Measurements from ENCODE around the gene LEAP2. TPM values are rescaled to one million over a fixed set of nuclear protein-coding genes. Genes with fewer than 3 reads are reported as not detected.
"Not testable (repeated sequence)": the region's sequence is repeated elsewhere in the genome, so short reads cannot be mapped to it uniquely, and the experiment has no call there.

LEAP2 gene
- total RNA-seq, 2 experiments from 2014 or later: 2.5 to 3.1 TPM

DNA sequence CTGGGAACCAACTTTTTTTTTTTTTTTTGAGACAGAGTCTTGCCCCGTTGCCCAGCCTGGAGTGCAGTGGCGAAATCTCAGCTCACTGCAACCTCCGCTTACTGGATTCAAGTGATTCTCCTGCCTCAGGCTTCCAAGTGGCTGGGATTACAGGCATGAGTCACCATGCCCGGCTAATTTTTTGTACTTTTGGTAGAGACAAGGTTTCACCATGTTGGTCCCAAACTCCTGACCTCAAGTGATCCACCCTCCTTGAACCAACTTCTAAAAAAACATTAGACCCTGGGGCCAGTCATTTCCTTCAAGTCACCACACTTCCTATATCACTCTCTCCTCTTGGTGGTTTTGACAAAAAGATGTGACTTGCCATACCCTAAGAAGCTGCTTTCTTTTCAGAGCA lies 32.2 kb upstream of the LEAP2 start:
- no peaks in the 10 kb centered on the region for H3K36me3 Mint-ChIP-seq (ENCODE audit: low read depth)
- no peak overlapping the region for H3K27ac Mint-ChIP-seq
- DNase-seq: no peak
- no peaks in the 10 kb centered on the region for H3K27me3 Mint-ChIP-seq
- intact Hi-C loops (cut with DNase I, micrococcal nuclease): no loop called here
- H3K9me3 Mint-ChIP-seq (ENCODE audit: low read depth): no peaks in the 10 kb centered on the region
- ChIA-PET POLR2A (no interaction called here), CTCF (no interaction called here)
- H3K4me3 Mint-ChIP-seq: no peak overlapping the region
- ATAC-seq: peak; percentile 30
- H3K4me1 Mint-ChIP-seq: no peaks in the 10 kb centered on the region

DNA sequence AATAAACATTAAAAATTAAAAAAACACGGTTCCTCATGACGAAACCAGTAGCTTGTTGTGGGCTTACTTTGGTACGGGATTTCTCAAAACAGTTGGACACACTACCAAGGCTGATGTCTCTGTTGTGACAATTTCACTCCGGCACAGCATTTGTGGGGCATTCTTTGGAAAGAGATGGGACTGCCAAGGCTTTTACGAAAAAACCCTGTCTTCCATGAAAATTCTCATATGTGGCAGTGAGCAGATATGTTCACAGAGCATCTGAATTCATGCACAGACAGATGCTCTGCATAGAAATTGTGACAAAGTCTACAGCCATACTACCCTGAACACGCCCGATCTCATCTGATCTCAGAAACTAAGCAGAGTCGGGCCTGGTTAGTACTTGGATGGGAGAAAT lies 25.2 kb upstream of the LEAP2 start:
- Mint-ChIP-seq H3K4me1 (no peaks in the 10 kb centered on the region), H3K9me3 (ENCODE audit: low read depth) (no peaks in the 10 kb centered on the region), H3K27me3 (peaks cover 2% of the 10 kb centered on the region), H3K36me3 (ENCODE audit: low read depth) (no peaks in the 10 kb centered on the region), H3K4me3 (no peak overlapping the region), H3K27ac (no peak overlapping the region)
- intact Hi-C loops (cut with DNase I, micrococcal nuclease): no loop called here
- DNase-seq (no peak), ATAC-seq (no peak)
- POLR2A ChIA-PET: no interaction called here
- CTCF ChIA-PET: interaction anchor here (0.6 to 0.8 kb wide), 3 partner anchors 17 to 198 kb away, joined by 3 to 4 read pairs (median 3); no protein-coding TSS in a partner anchor

DNA sequence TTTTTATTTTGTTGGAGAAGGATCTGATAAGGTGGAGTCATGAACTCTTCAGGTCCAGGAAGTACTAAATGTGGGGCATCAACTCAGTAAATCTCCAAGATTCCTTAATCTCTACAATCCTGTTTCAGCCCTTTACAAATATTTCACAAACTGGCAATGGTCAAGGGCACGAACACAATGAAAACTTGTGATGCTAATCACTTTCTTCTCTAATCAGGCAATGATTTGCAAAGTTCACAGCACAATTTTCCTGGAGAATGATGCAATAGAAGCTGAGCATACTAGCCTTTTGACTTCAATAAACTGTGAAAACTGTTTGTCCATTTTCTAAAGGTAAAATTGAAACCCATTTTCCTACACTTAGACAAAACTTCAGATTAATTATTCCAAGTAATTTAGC lies 24.1 kb upstream of the LEAP2 start:
- H3K27ac Mint-ChIP-seq: no peak overlapping the region
- no peaks in the 10 kb centered on the region for H3K9me3 Mint-ChIP-seq (ENCODE audit: low read depth)
- POLR2A ChIA-PET: interaction anchor here (0.7 kb wide), 1 partner anchor 1209 kb away, joined by 3 read pairs; no protein-coding TSS in a partner anchor
- DNase-seq (no peak), ATAC-seq (no peak)
- H3K4me3 Mint-ChIP-seq: no peak overlapping the region
- intact Hi-C loops (cut with DNase I, micrococcal nuclease): no loop called here
- peaks cover 2% of the 10 kb centered on the region for H3K27me3 Mint-ChIP-seq
- no peaks in the 10 kb centered on the region for H3K36me3 Mint-ChIP-seq (ENCODE audit: low read depth)
- H3K4me1 Mint-ChIP-seq: no peaks in the 10 kb centered on the region
- CTCF ChIA-PET: interaction anchor here (0.8 kb wide), 1 partner anchor 18 kb away, joined by 3 read pairs; no protein-coding TSS in a partner anchor

DNA sequence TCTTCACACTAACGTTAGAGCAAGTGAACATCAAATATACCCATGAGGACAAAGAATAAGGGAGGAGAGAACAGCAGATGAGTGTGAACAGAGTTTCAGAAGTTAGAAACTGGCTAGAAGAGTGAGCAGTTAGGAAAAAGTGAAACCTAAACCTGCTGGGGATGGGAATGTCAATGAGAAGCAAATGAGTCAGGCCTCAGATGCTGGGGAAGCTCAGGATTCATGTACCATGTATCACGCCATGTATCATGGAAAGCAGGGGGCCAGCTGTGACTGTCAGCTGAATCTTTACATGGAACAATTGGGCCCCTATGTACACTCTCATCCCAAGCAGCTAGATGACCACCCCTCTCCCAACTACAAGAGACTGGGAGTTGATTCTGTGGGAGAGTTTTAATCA lies 23.4 kb upstream of the LEAP2 start:
- Mint-ChIP-seq H3K27ac (no peak overlapping the region), H3K27me3 (peaks cover 2% of the 10 kb centered on the region), H3K4me3 (no peak overlapping the region), H3K4me1 (no peaks in the 10 kb centered on the region), H3K9me3 (ENCODE audit: low read depth) (no peaks in the 10 kb centered on the region), H3K36me3 (ENCODE audit: low read depth) (no peaks in the 10 kb centered on the region)
- DNase-seq: no peak
- ChIA-PET CTCF (interaction anchor here (1.0 to 1.4 kb wide), 3 partner anchors 12 to 29 kb away, joined by 3 to 4 read pairs (median 3); no protein-coding TSS in a partner anchor), POLR2A (no interaction called here)
- intact Hi-C loops (cut with DNase I, micrococcal nuclease): no loop called here
- no peak for ATAC-seq

DNA sequence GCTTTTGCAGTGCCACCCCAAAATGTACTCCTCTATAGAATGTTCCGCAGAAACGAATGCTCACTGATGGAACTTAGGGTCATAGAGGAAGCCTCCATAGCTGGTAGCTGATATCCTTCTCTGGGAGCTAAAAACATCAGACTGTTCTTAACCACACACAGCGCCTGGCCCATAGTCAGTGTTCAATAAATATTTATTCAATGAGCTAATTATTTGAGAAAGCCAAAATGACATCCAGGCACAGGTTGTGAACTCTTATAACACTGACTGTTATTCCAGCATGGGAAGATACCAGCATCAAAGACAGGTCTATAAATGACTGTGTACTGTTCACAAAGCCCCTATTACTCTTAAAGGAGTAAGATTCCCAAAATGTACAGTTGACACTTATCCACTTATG lies 20.1 kb upstream of the LEAP2 start:
- Mint-ChIP-seq H3K36me3 (ENCODE audit: low read depth) (no peaks in the 10 kb centered on the region), H3K4me3 (no peak overlapping the region), H3K27me3 (peaks cover 4% of the 10 kb centered on the region), H3K4me1 (no peaks in the 10 kb centered on the region), H3K9me3 (ENCODE audit: low read depth) (no peaks in the 10 kb centered on the region), H3K27ac (no peak overlapping the region)
- ChIA-PET POLR2A (no interaction called here), CTCF (interaction anchor here (0.9 to 1.6 kb wide), 4 partner anchors 9 to 33 kb away, joined by 3 to 6 read pairs (median 4); no protein-coding TSS in a partner anchor)
- DNase-seq: no peak
- intact Hi-C loops (cut with DNase I, micrococcal nuclease): no loop called here
- no peak for ATAC-seq

DNA sequence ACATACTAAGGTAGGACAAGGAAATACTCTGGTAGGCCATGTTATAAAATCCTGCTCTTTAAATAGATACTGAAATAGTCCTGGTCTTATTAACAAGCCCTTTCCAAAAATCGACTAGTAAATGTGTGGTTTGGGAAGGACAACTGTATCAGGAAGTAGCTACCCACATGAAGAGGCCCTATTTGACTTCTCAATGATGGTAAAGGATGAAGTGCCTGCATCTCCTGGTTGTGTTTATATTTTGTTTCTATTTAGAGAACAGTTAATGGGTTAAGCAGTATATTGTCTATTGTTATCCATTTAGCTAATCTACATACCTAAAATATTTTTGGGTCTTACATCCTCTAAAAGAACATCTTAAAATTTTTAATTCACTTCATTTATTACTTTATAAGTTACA lies 19.7 kb upstream of the LEAP2 start:
- Mint-ChIP-seq H3K36me3 (ENCODE audit: low read depth) (no peaks in the 10 kb centered on the region), H3K27me3 (peaks cover 4% of the 10 kb centered on the region), H3K27ac (no peak overlapping the region), H3K9me3 (ENCODE audit: low read depth) (no peaks in the 10 kb centered on the region), H3K4me3 (no peak overlapping the region), H3K4me1 (no peaks in the 10 kb centered on the region)
- intact Hi-C loops (cut with DNase I, micrococcal nuclease): no loop called here
- ChIA-PET POLR2A (no interaction called here), CTCF (interaction anchor here (0.7 to 1.6 kb wide), 6 partner anchors 9 to 509 kb away, joined by 3 to 6 read pairs (median 4); no protein-coding TSS in a partner anchor)
- DNase-seq: no peak
- no peak for ATAC-seq

DNA sequence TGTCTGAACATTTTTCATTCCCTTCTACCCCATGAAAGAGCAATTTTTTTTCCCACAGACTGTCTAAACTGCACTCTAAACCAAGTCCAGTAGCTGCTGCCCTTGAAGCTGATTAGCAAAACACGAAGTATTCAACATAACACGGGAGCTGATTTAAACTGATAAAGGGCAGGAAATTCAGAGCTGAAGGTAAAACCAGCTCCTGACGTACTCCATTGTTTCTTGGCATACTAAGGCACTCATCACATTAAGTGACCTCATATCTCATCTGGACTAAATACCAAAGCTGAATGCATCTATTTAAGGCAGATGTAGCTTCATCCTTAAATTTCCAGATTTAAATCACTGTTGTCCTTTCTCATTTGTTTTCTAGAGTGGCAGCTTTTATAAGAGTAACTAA lies 19.2 kb upstream of the LEAP2 start:
- no peak for DNase-seq
- POLR2A ChIA-PET: no interaction called here

DNA sequence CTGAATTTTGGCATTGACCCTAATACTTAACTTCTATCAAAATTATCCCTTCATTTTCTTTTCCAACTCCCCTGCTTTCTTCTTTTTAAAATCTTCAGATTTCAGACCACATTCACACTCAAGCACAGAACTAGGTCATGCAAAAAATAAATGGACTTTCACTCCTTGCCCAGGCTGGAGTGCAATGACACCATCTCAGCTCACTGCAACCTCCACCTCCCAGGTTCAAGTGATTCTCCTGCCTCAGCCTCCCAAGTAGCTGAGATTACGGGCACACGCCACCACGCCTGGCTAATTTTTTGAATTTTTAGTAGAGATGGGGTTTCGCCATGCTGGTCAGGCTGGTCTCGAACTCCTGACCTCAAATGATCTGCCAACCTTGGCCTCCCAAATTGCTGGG lies 18.5 kb upstream of the LEAP2 start:
- ATAC-seq; H3K36me3 Mint-ChIP-seq (ENCODE audit: low read depth); H3K4me3 Mint-ChIP-seq; H3K27ac Mint-ChIP-seq; DNase-seq; H3K27me3 Mint-ChIP-seq; H3K4me1 Mint-ChIP-seq; POLR2A ChIA-PET; intact Hi-C loops (cut with DNase I, micrococcal nuclease); H3K9me3 Mint-ChIP-seq (ENCODE audit: low read depth): not testable (repeated sequence)
- CTCF ChIA-PET: interaction anchor here (0.6 to 1.6 kb wide), 5 partner anchors 9 to 354 kb away, joined by 3 to 6 read pairs (median 3); no protein-coding TSS in a partner anchor

More for the DNA sequence above, 19.2 kb upstream of the LEAP2 start:
- Mint-ChIP-seq H3K9me3 (ENCODE audit: low read depth) (no peaks in the 10 kb centered on the region), H3K27me3 (peaks cover 4% of the 10 kb centered on the region), H3K4me3 (no peak overlapping the region), H3K36me3 (ENCODE audit: low read depth) (no peaks in the 10 kb centered on the region), H3K27ac (no peak overlapping the region), H3K4me1 (no peaks in the 10 kb centered on the region)
- no peak for ATAC-seq
- intact Hi-C loops (cut with DNase I, micrococcal nuclease): no loop called here
- CTCF ChIA-PET: interaction anchor here (0.7 to 1.6 kb wide), 7 partner anchors 8 to 510 kb away, joined by 3 to 6 read pairs (median 3); no protein-coding TSS in a partner anchor

DNA sequence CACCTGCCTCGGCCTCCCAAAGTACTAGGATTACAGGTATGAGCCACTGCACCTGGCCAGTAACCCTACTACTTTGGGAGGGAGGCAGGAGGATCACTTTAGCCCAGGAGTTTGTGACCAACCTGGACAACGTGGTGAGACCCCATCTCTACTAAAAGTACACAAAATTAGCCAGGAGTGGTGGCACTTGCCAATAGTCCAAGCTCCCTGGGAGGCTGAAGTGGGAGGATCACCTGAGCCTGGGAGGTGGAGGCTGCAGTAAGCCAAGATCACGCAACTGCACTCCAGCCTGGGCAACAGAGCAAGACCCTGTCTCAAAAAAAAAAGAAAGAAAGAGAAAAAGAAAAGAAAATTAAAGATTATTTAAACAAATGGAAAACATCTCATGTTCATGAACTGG lies 17.5 kb upstream of the LEAP2 start:
- H3K4me3 Mint-ChIP-seq: no peak overlapping the region
- DNase-seq (no peak), ATAC-seq (no peak)
- peaks cover 2% of the 10 kb centered on the region for H3K27me3 Mint-ChIP-seq
- no peaks in the 10 kb centered on the region for H3K9me3 Mint-ChIP-seq (ENCODE audit: low read depth)
- ChIA-PET CTCF (no interaction called here), POLR2A (no interaction called here)
- H3K36me3 Mint-ChIP-seq (ENCODE audit: low read depth): no peaks in the 10 kb centered on the region
- no peak overlapping the region for H3K27ac Mint-ChIP-seq
- H3K4me1 Mint-ChIP-seq: peaks cover 2% of the 10 kb centered on the region
- intact Hi-C loops (cut with DNase I, micrococcal nuclease): no loop called here

DNA sequence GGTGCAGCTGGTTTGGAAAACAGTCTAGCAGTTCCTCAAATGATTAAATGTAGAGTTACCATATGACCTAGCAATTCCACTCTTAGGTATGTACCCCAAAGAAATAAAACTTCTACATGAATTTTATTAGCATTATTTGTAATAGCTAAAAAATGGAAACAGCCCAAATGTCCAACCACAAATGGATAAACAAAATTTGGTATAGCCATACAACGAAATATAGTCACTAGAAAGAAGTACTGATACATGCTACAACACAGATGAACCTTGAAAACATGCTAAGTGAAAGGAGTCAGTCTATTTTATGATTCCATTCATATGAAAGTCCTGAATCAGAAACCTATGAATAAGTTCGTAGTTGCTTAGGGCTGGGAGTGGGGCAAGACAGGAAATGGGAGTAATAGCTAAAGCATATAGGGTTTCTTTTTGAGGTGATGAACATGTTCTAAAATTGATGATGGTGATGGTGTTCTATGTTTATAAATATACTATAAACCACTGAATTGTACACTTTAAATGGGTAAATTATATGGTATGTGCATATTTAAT lies 13.5 kb upstream of the LEAP2 start:
- no peak for ATAC-seq

DNA sequence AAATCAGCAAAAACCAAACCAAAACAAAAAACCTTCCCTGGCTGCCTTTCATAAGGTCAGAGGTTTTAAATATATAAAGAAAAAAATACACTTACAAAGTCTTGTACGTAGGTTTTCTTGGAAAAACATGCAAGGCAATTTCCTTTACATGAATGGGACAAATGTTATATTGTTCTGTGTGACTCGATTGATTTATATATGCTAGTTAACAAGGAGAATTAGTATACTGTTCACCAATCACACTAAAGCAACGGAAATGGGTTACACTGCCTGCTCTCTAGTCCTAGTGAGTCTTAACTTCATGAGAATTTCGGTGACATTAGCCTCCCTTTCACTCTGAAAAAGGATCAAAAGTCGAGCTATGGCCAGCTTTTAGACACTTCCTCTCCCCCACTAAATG lies 12.7 kb upstream of the LEAP2 start:
- no peak for DNase-seq
- intact Hi-C loops (cut with DNase I, micrococcal nuclease): loop anchor here in 1 of 2 experiments (10.0 kb wide), 1 partner anchor 1226 kb away; the partner anchor contains the start of gene RAPGEF6
- POLR2A ChIA-PET: no interaction called here

More for the DNA sequence above, 13.5 kb upstream of the LEAP2 start:
- POLR2A ChIA-PET: no interaction called here
- Mint-ChIP-seq H3K4me3 (no peak overlapping the region), H3K36me3 (ENCODE audit: low read depth) (no peaks in the 10 kb centered on the region), H3K27me3 (peaks cover 2% of the 10 kb centered on the region), H3K27ac (no peak overlapping the region), H3K4me1 (peaks cover 2% of the 10 kb centered on the region), H3K9me3 (ENCODE audit: low read depth) (no peaks in the 10 kb centered on the region)
- CTCF ChIA-PET: interaction anchor here (0.8 to 1.3 kb wide), 2 partner anchors 9 to 334 kb away, joined by 3 read pairs; no protein-coding TSS in a partner anchor
- DNase-seq: no peak
- intact Hi-C loops (cut with DNase I, micrococcal nuclease): loop anchor here in 1 of 2 experiments (10.0 kb wide), 1 partner anchor 1225 kb away; the partner anchor contains the start of gene RAPGEF6

More for the DNA sequence above, 12.7 kb upstream of the LEAP2 start:
- CTCF ChIA-PET: interaction anchor here (0.9 to 1.2 kb wide), 3 partner anchors 9 to 31 kb away, joined by 3 to 6 read pairs (median 4); partner anchors contain the start of gene SHROOM1
- peaks cover 7% of the 10 kb centered on the region for H3K4me1 Mint-ChIP-seq
- no peak for ATAC-seq
- no peak overlapping the region for H3K4me3 Mint-ChIP-seq
- no peaks in the 10 kb centered on the region for H3K36me3 Mint-ChIP-seq (ENCODE audit: low read depth)
- H3K9me3 Mint-ChIP-seq (ENCODE audit: low read depth): no peaks in the 10 kb centered on the region
- H3K27me3 Mint-ChIP-seq: peaks cover 2% of the 10 kb centered on the region
- no peak overlapping the region for H3K27ac Mint-ChIP-seq

All from activated CD4-positive, alpha-beta T cell treated with anti-CD3 and anti-CD28 coated beads for 36 hours (primary cell).